Measurements from ENCODE around the gene FSCN2. TPM values are rescaled to one million over a fixed set of nuclear protein-coding genes. Genes with fewer than 3 reads are reported as not detected.

The FSCN2 gene
- total RNA-seq, 1 donor from 2014 or later = 1.0 TPM

DNA sequence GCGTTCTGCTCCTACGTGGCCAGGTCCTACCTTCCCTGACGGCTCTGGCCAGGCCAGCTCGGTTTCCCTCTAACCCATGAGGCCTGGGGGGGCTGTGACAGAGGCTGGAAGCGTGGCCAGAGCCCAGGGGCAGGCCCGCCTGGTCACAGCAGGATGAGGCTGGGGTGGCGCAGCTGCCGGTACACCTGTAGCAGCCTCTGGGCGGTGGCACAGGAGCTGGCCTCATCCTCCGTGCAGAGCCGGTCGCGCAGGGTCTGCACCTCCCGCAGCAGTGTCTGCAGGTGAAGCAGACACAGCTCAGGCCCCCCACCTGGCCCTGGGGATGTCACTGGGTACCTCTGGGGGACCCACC lies 12.5 kb downstream of the FSCN2 start:
- DNase-seq = no peak

- no peak for DNase-seq
These were observed 12.9 kb downstream of the FSCN2 start for GRCh38 chr17:81541123-81541522.

- DNase-seq = no peak
These were observed 14.5 kb downstream of the FSCN2 start for GRCh38 chr17:81542431-81543338.

GRCh38 chr17:81543339-81543675 lies 15.1 kb downstream of the FSCN2 start:
- no peak for DNase-seq

- DNase-seq = no peak
These were observed 15.6 kb downstream of the FSCN2 start for GRCh38 chr17:81543756-81544155.

GRCh38 chr17:81544281-81544974 lies 16.3 kb downstream of the FSCN2 start:
- DNase-seq = no peak

DNA sequence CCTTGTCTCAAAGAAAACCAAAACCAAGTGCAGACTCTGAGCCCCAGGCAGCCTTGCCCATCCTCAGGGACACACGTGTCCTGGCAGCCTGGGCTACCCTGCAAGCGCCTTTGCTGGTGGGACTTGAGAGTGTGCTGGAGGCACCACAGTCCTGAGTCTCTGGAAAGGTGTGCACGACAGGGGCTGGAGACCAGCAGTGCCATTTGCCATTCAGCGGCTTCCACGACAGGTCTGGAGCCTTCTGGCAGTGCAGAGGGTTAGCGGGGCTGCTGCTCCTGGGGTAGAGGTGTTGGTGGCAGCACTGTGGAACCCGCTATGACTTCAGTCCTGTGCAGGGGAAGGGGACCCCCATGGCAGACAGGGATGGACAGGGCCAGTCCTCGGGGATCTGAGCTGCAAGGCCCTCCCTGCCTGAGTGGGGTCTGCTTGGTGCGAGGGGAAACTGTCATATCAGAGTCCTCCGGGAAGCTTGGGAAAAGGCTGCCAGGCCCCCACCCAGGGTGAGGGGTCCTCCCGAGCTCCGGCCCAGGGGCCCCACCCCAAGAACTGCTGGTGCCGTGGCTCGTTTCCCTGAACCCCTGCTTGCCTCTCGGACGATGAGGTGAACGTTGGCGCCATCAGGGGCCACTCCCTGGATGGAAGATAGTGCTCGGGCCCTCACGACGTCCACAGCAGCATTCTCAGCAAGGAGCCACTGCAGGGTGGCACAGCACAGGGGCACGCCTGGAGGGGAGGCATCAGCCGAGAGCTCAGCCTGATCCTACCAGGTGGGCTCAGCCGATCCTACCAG lies 17.2 kb downstream of the FSCN2 start:
- no peak for DNase-seq

DNA sequence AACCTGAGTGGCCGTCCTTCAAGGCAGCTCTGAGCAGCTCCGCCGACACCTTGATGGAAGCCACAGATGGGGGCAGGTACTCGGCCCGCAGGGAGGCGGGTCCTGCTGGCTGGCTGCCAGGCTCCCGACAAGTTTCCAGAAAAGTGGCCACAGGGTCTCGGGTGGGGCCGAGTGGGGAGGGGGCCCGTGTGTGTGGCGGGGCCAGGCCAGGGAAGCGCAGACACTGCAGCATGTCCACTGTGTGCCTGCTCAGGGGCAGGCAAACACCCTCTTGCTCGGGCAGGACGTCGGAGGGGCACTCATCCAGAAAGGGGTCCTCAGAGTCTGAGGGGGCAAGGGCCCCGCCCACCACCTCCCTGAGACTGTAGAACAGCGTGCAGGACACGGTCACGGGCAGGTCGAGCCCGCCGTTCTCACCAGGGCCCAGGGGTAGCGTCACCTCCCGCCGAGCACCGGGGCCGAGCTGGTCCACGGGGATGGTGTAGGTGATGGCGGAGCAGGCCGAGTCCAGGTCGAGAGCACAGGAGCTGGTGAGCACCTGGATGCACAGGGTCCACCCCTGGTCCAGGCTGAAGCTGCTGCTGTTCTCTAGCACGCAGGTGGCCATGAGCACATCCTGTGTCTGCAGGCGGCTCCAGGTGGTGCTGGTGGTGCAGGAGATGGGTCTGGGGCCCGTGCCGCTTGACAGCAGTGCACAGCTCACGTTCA lies 18.9 kb downstream of the FSCN2 start:
- no peak for DNase-seq

DNA sequence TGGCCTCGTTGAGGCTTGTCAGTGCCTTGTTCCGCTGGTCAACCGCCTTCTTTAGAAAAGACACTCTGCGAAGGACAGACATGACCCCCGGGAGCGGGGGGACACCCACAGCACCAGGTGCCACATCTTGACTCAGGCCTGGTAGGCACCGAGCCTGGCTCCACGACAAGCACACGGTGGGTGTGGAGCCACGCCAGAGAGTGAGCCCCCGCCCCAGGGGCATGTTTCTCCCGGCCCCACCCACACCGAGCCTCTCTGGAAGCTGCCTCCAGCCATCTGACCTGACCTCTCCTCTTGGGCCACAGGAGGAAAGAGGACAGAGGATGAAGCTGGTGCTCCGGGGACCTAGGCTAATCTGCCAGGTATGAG lies 19.4 kb downstream of the FSCN2 start:
- no peak for DNase-seq

- peak; percentile 32 for DNase-seq
These were observed 20.9 kb downstream of the FSCN2 start for GRCh38 chr17:81549031-81549557.

DNA sequence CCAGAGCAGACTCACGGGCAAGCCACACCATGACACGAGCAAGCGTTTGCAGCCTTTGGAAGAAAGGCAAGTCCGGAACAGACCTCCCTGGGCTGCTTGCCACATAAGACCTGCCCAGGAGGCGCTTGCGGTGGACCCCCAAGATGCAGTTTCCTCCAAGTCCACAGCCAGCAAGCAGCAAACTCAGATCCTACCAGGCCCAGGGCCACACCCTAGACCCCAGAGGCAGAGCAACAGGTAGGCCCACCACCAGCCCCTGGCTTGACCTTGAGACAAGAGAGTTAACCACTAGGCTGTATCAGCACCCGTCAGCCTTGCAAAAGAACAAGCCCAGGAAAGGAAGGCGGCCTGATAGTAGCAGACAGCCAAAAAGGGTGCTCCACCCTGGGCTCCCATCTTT lies 21.6 kb downstream of the FSCN2 start:
- DNase-seq = no peak

- no peak for DNase-seq
These were observed 22.1 kb downstream of the FSCN2 start for GRCh38 chr17:81550285-81550684.

- DNase-seq = no peak
These were observed 22.8 kb downstream of the FSCN2 start for GRCh38 chr17:81550830-81551457.

DNA sequence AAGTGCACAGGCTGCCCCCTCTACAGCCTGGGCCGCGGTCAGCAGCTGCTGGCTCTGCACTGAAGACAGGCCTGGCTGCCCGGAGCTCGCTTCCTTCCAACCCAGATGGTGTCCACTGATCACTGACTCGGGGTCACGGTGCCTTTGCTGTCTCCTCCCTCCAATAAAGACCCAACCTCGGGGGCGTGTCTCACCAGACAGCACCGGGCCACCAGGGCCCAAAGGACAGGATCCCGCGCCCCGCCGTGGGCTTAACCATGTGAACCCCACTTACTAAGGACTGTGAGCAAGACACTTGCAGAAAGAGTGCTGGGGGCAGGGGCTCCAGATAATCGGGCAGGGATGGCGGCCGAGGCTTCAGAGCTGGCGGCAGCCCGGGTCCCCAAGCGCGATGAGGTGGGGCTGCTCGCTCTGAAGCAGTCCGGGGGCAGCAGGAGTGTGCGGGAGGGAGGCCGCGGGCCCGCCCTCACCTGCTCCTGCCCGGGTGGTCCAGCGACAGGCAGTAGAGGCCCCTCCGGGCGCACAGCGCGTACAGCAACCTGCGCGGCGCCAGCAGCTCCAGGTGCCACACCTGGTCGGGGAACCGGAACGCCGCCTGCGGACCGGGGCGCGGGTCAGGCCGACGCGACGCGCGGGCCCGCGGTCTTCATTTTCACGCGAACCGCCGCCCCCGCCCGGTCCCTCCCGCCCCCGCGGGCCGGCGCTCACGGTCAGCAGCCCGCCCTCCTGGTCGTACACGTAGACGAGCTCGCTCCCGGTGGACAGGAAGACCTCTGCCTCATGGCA lies 23.5 kb downstream of the FSCN2 start:
- DNase-seq = peak; percentile 75

- DNase-seq = peak; percentile 87
These were observed 24.3 kb downstream of the FSCN2 start, which contains the start of gene FAAP100 for GRCh38 chr17:81552244-81553017. Gene FAAP100, minus strand, starts transcription at chr17:81552353. Its CDS starts 23 bp downstream, at chr17:81552330.

DNA sequence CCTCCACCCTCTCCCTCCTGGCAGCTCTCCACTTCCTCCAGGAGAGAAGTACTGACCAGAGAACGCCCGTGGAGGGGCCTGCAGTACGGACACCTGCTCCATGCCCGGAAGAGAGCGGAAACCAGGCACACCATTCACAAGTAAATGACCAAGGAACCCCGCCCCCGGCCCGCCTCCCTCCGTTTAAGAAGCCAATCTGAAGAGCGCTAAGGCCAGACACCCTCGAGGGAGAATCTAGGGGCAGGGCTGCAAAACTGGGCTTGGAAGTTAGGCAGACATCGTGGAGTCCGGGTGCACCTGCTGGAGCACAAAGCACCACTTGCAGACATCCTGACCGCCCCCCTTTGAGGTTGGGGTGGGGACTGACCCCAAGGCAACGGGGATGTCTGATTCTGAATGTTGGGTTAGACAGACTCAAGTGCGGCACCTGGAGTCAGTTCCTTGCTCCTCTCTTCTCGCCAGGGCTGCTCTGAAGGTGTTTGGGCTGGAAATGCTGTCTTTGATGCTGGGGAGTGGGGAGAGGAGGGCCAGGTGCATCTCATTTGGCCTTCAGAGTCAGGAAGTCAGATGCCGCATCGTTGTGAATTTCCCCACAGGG lies 24.9 kb downstream of the FSCN2 start:
- peak; percentile 83 for DNase-seq

GRCh38 chr17:81553616-81554181 lies 25.5 kb downstream of the FSCN2 start:
- DNase-seq = peak; percentile 94

DNA sequence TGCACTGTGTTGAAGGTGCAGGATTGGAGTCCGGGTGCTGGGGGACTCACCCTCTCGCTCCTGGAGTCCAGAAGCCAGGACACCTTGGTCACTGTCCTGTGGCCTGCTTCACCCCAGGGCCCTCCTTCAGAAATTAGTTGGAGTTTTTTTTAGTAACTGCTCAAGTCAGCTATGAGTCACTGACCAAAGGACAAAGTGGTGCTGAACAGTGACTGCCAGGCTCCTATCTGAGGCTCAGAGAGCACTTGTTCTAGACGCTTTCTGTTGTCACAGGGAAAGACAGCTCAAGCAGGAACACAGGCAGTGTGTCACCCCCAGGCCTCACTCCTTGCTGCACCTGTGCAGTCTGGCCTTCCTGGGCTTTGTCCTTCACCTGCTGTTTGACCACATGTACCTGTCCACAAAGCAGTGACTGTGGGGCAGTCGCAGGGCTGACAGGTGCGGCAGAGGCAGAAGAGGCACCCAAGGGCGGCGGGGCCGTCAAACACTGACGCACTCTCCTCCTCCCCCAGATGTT lies 28.1 kb downstream of the FSCN2 start:
- no peak for DNase-seq

GRCh38 chr17:81556863-81557262 lies 28.7 kb downstream of the FSCN2 start:
- no peak for DNase-seq
